Body of pancreas (tissue), 4 donors: ENCODE results near the gene DCD. TPM values are rescaled to one million over a fixed set of nuclear protein-coding genes. Genes with fewer than 3 reads are reported as not detected.

Experiments
- ATAC-seq: fragments of 150-250 bp; one replicate; pipeline ENCODE4 v1.9.1; 2016
- DNase-seq, 4 donors: peaks; one replicate each; pipeline ENCODE4 v3.0.0-alpha.2; 2019
- H3K27ac ChIP-seq, 4 donors: fragments of 200-600 bp; sonication (generic); 1 replicate in 3 of 4; 2 replicates in 1 of 4; pipeline versions ENCODE4 v1.5.1 to v1.6.1; 2016 to 2019; ENCODE audit warnings: mild to moderate bottlenecking in 1 of 4, mixed read lengths in 1 of 4, moderate library complexity in 1 of 4
- H3K27me3 ChIP-seq, 2 donors: fragments of 200-600 bp; sonication (generic); one replicate each; pipeline ENCODE4 v1.6.0; 2016; ENCODE audit warnings: mild to moderate bottlenecking in 1 of 2
- H3K36me3 ChIP-seq, 2 donors: fragments of 200-600 bp; sonication (generic); replicated peaks in 1 of 2; 2 replicates each; pipeline ENCODE4 v1.5.1; 2016; ENCODE audit warnings: low read depth in 2 of 2; ENCODE audit not compliant: insufficient read depth in 1 of 2
- H3K4me1 ChIP-seq: fragments of 200-600 bp; sonication (generic); one replicate; pipeline ENCODE4 v1.6.0; 2016
- H3K4me3 ChIP-seq, 2 donors: fragments of 200-600 bp; sonication (generic); 1 replicate in 1 of 2; 2 replicates in 1 of 2; pipeline ENCODE4 v1.5.1; 2016 to 2019
- H3K9me3 ChIP-seq, 3 donors: fragments of 200-600 bp; sonication (generic); 1 replicate in 2 of 3; 2 replicates in 1 of 3; pipeline ENCODE4 v1.5.1; 2016
- POLR2A ChIP-seq, 3 donors: fragments of 450-650 bp; IDR thresholded peaks; one replicate each; pipeline ENCODE4 v1.6.1; 2016; ENCODE audit warnings: antibody characterized with exemption in 3 of 3, mild to moderate bottlenecking in 2 of 3
- WGBS, 2 donors: methylation state at CpG; one replicate each; pipeline ENCODE4 v1.1.5; 2017; 5-methylcytosine and 5-hydroxymethylcytosine counted together
- intact Hi-C: fragments of 100-400 bp; cut with DNase I; formaldehyde crosslinking; loops from one replicate; pipeline ENCODE4 v1.15.1; 2023
- total RNA-seq, 2 donors: library from RNA; depleted of rRNA; stranded (reverse); fragments of >200 nt; gene quantifications; one replicate each; pipeline ENCODE4 v1.1.0, GENCODE V29; 2016
- TF ChIP-seq, protein P1 (sequence below), 7 experiments: fragments of 450-650 bp in 4 of 7; fragments of 200-600 bp in 3 of 7; sonication (generic) in 3 of 7; IDR thresholded peaks; one replicate each; pipeline ENCODE4 v1.5.1; 2016 to 2019; ENCODE audit warnings: antibody characterized with exemption in 7 of 7

DCD gene
- total RNA-seq, 2 donors from 2014 or later: not detected

DNA sequence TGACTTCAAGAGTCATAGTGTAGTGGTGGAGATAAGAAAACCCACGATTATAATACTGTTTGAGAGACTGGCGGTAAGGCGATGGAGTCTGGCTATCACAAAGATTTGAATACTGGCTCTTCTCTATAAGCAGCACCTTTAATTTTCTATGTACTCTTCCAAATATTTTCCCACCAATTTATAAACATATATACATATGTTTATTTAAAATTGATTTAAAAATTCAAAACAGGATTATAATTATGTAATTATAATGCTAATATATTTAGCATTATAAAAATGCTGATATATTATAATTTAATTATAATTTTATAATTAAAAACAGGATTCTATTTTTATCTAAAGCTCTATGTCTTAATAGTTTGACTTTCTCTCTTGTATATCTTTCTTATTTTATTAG lies 15.4 kb upstream of the DCD start:
- DNase-seq (no peak), ATAC-seq (no peak)
- 79 to 82% methylated on average over 3 of the region's 3 CpGs for WGBS, 2 donors
- Histone ChIP-seq H3K9me3 (no peaks in the 10 kb centered on the region), H3K4me1 (peaks cover 13% of the 10 kb centered on the region), H3K36me3 (no peaks in the 10 kb centered on the region), H3K4me3 (no peak overlapping the region), H3K27me3 (no peaks in the 10 kb centered on the region), H3K27ac (no peak overlapping the region)
- TF ChIP-seq POLR2A (IDR thresholded peaks at IDR 0.05): no peak
- TF ChIP-seq, protein P1, sequence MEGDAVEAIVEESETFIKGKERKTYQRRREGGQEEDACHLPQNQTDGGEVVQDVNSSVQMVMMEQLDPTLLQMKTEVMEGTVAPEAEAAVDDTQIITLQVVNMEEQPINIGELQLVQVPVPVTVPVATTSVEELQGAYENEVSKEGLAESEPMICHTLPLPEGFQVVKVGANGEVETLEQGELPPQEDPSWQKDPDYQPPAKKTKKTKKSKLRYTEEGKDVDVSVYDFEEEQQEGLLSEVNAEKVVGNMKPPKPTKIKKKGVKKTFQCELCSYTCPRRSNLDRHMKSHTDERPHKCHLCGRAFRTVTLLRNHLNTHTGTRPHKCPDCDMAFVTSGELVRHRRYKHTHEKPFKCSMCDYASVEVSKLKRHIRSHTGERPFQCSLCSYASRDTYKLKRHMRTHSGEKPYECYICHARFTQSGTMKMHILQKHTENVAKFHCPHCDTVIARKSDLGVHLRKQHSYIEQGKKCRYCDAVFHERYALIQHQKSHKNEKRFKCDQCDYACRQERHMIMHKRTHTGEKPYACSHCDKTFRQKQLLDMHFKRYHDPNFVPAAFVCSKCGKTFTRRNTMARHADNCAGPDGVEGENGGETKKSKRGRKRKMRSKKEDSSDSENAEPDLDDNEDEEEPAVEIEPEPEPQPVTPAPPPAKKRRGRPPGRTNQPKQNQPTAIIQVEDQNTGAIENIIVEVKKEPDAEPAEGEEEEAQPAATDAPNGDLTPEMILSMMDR (IDR thresholded peaks at IDR 0.05): no peak
- intact Hi-C loops: no loop called here

- DNase-seq: no peak
Measured at GRCh38 chr12:54662026-54662425, 13.9 kb upstream of the DCD start.

DNA sequence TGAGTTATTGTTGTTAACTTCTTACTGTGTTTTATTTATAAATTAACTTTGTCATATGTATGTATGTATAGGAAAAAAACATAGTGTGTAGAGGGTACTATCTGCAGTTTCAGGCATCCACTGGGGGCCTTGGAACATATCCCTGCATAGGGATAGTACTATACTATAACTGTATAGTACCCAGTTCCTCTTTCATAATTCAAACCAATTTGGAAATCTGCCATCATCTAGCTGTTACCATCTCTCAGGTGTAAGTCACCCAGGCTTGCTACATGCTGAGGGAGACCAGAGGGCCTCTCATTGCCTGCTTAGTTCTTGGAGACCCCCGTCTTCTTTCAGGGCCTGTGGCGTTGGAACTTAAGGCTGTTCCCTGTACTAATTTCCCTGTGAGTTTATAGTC lies 12.9 kb upstream of the DCD start:
- Histone ChIP-seq H3K9me3 (no peaks in the 10 kb centered on the region), H3K36me3 (no peaks in the 10 kb centered on the region), H3K27ac (no peak overlapping the region), H3K4me1 (peaks cover 9% of the 10 kb centered on the region), H3K27me3 (no peaks in the 10 kb centered on the region), H3K4me3 (no peak overlapping the region)
- TF ChIP-seq, protein P1 (IDR thresholded peaks at IDR 0.05): no peak
- TF ChIP-seq POLR2A (IDR thresholded peaks at IDR 0.05): no peak
- intact Hi-C loops: no loop called here
- 17 to 42% methylated on average over 2 of the region's 2 CpGs for WGBS, 2 donors
- DNase-seq (no peak), ATAC-seq (no peak)

More at GRCh38 chr12:54662026-54662425, 13.9 kb upstream of the DCD start:
- Histone ChIP-seq H3K4me1 (peaks cover 13% of the 10 kb centered on the region), H3K4me3 (no peak overlapping the region), H3K9me3 (no peaks in the 10 kb centered on the region), H3K27me3 (no peaks in the 10 kb centered on the region), H3K36me3 (no peaks in the 10 kb centered on the region), H3K27ac (no peak overlapping the region)
- TF ChIP-seq POLR2A (IDR thresholded peaks at IDR 0.05): no peak
- TF ChIP-seq, protein P1 (IDR thresholded peaks at IDR 0.05): no peak
- intact Hi-C loops: no loop called here
- 63 to 68% methylated on average over 3 of the region's 3 CpGs for WGBS, 2 donors
- ATAC-seq: no peak

- TF ChIP-seq POLR2A (IDR thresholded peaks at IDR 0.05): no peak
- TF ChIP-seq, protein P1 (IDR thresholded peaks at IDR 0.05): no peak
- Histone ChIP-seq H3K4me1 (peaks cover 3% of the 10 kb centered on the region), H3K4me3 (no peak overlapping the region), H3K27me3 (no peaks in the 10 kb centered on the region), H3K9me3 (no peaks in the 10 kb centered on the region), H3K27ac (no peak overlapping the region), H3K36me3 (no peaks in the 10 kb centered on the region)
- intact Hi-C loops: no loop called here
- WGBS, 2 donors: 72 to 73% methylated on average over 10 of the region's 10 CpGs
- DNase-seq (no peak), ATAC-seq (no peak)
Measured at GRCh38 chr12:54660320-54660962, 12.3 kb upstream of the DCD start.
